ENCODE results near the gene PLAU.

PLAU gene

DNA sequence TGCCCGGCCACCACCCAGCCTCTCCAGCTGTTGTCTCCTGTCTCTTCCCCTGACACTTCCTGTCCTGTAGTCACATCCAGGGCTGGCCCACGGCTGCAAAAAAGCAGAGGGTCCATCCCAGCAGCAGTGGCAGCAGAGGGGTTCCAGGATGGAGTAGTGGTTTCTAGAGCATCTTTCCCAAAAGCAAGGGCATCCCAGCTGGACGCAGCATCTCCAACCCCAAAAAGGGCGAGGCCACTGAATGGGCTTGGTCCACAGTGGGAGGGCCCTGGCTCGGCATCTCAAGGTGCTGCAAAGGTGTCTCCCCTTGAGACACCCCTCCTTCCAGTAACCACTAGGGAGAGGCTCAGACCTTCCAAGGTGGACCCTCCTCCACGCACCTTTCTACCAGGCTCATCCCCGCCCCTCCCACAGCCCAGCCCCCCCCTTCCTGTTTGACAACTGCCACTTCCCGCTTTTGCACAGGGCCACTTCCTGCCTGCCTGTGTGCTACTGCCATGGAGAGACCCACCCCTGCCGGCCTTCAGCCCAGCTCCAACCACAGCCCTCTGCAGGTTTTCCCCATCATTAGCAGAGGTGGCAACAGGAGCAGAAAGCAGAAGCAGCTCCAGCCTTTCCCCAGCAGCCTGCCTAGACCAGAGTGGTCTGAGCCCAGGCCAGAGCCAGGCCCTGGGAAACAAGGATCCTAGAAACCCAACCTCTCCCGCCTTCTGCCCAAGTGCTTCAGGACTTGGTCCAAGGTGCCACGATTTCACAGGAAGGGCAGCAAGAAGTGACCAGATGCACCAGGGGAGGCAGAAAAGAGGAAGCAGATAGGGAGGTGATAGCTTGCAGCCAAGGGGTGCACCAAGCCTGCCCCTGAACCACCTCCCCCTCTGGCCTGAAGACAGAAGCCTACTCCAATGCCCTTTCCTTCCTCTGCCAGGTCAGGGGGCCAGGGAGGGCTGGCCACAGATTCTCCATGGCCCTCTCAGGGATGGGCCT is 45.2 kb upstream of the PLAU start:
- no peak overlapping the region for H3K4me3 ChIP-seq (ENCODE audit: low read length)
- TF ChIP-seq, protein P1, sequence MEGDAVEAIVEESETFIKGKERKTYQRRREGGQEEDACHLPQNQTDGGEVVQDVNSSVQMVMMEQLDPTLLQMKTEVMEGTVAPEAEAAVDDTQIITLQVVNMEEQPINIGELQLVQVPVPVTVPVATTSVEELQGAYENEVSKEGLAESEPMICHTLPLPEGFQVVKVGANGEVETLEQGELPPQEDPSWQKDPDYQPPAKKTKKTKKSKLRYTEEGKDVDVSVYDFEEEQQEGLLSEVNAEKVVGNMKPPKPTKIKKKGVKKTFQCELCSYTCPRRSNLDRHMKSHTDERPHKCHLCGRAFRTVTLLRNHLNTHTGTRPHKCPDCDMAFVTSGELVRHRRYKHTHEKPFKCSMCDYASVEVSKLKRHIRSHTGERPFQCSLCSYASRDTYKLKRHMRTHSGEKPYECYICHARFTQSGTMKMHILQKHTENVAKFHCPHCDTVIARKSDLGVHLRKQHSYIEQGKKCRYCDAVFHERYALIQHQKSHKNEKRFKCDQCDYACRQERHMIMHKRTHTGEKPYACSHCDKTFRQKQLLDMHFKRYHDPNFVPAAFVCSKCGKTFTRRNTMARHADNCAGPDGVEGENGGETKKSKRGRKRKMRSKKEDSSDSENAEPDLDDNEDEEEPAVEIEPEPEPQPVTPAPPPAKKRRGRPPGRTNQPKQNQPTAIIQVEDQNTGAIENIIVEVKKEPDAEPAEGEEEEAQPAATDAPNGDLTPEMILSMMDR (conservative IDR thresholded peaks at IDR 0.05; ENCODE audit: low read length), result no peak
- no peak for DNase-seq (ENCODE audit: low read depth)

DNA sequence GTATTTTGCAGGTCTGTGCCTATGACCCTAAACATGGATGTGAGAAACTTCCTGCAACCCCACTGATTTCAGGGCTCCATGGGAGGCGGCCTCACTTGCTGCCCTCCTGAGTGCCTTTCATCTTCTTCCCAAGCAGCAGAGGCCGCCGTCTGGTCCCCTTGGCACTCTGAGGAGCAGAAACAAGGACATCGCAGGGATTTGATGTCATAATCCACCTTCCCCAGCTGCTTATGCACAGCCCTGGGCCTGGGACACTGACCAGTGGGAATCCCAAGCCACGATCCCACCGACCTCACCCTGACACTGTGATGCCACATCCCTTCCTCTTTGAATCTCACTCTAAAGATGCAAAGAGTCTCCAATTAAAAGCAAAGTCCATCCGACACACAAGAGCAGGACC is 44.3 kb upstream of the PLAU start:
- no peak for DNase-seq (ENCODE audit: low read depth)
- TF ChIP-seq, protein P1 (conservative IDR thresholded peaks at IDR 0.05; ENCODE audit: low read length), result no peak
- no peak overlapping the region for H3K4me3 ChIP-seq (ENCODE audit: low read length)

DNA sequence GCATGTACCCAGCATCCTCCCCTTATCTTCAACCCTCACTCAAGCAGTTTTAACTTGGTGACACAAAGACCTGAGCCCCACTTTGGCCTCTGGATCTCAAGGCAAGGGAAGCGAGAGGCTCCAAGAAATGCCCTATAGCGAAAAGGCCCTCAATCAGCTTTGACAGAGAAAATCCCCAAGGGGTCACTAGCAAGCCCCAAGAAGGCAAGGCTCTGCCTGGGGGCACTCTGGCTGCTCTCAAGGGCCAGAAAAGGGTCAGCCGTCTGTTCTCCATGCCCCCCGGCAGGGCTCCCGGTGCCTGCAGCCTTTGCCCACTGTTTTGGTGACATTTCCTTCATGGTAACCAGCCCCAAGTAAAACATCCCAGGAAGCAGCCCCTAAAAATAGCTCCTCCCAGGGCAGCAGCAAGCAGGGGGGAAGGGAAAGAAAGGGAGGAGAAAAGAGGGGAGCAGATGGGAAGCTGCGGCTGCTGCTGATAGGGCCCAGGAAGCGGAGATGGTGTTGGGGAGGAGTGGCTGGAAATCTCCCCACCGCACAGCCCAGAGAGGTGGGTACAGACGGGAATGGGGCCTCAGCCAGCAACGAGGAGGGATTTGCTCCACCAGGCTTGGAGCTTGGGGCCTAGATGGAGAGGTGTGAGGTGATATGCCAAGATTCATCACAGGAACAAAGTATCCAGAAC is 43.7 kb upstream of the PLAU start:
- H3K4me3 ChIP-seq (ENCODE audit: low read length), result no peak overlapping the region
- TF ChIP-seq, protein P1 (conservative IDR thresholded peaks at IDR 0.05; ENCODE audit: low read length), result no peak
- DNase-seq (ENCODE audit: low read depth), result no peak

DNA sequence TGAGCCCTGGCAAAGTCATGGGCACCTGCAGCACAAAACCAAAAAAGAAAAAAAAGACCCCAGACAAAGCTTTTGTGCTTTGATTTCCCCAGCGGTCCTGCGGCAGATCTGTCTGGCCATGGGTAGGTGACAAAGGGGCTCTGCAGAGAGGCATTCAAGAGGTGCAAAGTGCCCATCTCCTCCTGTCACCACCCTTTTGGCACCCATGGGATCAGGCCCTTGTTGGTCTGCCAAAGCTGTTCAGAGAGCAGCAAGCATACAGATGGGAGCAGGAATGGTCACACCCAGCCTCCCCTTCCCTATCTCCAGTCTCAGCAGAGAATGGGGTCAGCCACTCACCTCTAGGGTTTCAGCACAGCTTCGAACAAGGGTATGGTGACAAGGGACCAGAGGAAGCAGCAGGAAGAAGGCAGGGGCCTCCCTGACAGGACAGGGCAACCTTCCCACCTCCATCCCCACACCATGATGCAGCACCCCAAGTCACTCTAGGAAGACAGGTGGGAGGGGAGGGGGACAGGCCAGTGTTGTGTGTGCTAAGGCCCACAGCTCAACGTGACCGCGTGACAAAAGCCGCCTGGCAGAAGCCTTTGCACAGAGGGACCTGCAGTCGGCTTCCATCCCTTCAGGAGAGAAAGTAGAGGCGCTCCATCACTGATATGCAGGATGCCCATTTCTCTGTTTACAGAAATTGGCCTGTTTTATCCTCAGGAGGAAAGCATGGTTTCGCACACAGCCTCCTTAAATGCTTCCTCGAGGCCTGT is 42.9 kb upstream of the PLAU start:
- H3K4me3 ChIP-seq (ENCODE audit: low read length), result no peak overlapping the region
- TF ChIP-seq, protein P1 (conservative IDR thresholded peaks at IDR 0.05; ENCODE audit: low read length), result no peak

DNA sequence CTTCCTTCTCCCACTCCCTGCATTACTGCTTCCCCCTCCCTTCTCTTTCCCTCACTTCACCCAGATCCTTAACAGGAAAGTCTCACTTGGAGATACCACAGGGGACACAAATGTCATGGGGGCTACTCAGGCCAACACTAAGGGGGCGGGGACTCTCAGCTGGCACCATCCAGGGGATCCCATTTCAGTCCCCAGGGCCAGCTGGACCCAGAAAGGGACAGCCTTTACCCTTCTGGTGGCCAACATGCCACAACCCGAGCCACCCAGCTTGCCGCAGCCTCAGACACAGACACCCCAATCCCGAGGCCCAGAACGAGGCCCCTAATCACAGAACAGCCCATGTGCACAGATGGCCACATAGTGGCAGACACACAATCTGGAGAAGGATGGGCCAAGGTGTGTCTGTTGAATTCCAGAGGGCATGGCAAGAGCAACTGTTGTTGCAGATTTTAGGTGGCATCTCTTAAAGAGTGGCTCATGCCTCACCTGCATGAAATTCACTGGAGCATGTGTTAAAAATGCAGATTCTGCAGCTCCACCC is 42.2 kb upstream of the PLAU start:
- no peak for DNase-seq (ENCODE audit: low read depth)
- TF ChIP-seq, protein P1 (conservative IDR thresholded peaks at IDR 0.05; ENCODE audit: low read length), result no peak
- no peak overlapping the region for H3K4me3 ChIP-seq (ENCODE audit: low read length)

More for the DNA sequence above, 42.9 kb upstream of the PLAU start:
- no peak for DNase-seq (ENCODE audit: low read depth)

DNA sequence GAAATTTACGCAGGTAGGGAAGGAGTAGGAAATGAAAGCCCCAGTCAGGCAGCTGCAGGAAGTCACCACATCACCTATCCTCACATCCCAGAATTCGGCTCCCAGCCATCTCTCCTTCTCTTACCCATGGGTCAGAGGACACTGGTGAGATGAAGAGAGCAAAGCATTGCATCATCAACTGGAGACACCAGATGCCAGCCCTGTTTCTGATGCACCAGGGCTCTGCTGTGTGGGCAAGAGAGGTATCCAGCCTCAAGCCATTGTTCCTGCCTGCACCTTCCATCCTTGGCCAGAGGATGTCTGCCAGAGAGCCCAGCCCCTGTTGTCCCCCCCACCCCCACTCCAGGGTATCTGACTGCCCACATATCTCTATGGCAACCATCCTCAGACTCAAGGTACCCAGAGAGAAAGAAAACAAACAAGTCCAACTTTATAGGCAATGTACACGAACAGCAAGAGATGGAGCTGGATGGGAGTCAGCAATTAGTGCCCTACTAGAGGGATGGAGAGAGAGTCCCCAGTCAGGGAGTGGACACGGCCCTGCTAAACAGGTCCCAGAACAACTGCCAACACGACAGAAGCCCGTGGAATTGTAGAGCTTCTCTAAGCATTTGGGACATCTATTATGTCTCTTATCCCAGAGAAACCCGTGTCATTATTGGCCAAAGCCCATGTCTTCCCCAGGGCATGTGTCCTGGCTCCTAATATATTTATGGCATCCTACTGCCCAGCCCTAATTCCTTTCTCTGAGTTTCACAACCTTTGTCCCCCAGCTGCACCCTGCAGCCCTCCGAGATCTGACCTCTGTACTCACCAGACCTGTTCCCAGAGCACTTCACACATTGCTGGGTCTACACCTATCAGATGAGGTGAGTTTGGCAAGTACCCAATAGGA is 39.4 kb upstream of the PLAU start:
- TF ChIP-seq, protein P1 (conservative IDR thresholded peaks at IDR 0.05; ENCODE audit: low read length), result no peak
- DNase-seq (ENCODE audit: low read depth), result no peak
- peak overlapping the region; percentile 70 for H3K4me3 ChIP-seq (ENCODE audit: low read length)
